Measurements from ENCODE around the gene WDR90.

- TF ChIP-seq, protein P1, sequence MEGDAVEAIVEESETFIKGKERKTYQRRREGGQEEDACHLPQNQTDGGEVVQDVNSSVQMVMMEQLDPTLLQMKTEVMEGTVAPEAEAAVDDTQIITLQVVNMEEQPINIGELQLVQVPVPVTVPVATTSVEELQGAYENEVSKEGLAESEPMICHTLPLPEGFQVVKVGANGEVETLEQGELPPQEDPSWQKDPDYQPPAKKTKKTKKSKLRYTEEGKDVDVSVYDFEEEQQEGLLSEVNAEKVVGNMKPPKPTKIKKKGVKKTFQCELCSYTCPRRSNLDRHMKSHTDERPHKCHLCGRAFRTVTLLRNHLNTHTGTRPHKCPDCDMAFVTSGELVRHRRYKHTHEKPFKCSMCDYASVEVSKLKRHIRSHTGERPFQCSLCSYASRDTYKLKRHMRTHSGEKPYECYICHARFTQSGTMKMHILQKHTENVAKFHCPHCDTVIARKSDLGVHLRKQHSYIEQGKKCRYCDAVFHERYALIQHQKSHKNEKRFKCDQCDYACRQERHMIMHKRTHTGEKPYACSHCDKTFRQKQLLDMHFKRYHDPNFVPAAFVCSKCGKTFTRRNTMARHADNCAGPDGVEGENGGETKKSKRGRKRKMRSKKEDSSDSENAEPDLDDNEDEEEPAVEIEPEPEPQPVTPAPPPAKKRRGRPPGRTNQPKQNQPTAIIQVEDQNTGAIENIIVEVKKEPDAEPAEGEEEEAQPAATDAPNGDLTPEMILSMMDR (IDR thresholded peaks at IDR 0.05 in 4 of 5, conservative IDR thresholded peaks at IDR 0.05 in 1 of 5): no peak
- TF ChIP-seq POLR2A (IDR thresholded peaks at IDR 0.05): no peak
Observed at GRCh38 chr16:702341-702740, 53.2 kb downstream of the WDR90 start.
